IPS-NIHi7 (cell line): ENCODE results near the gene SNAPIN.

ENCODE experiments used
- DNase-seq: peaks from one replicate; pipeline ENCODE4 v3.0.0; 2012; ENCODE audit warnings: mixed read lengths; ENCODE audit errors: extremely low spot score

SNAPIN gene

GRCh38 chr1:153678519-153679336, 20.2 kb downstream of the SNAPIN start, which contains the start of gene NPR1:
NPR1 (plus strand) TSS chr1:153678688; CDS start chr1:153679109, 421 bp downstream.
- DNase-seq, result peak; percentile 74

- no peak for DNase-seq
Observed at GRCh38 chr1:153679337-153680119, 21.0 kb downstream of the SNAPIN start.

- peak; percentile 63 for DNase-seq
Observed at GRCh38 chr1:153680120-153680403, 21.6 kb downstream of the SNAPIN start.

GRCh38 chr1:153682730-153683129, 24.2 kb downstream of the SNAPIN start:
- no peak for DNase-seq

- DNase-seq, result no peak
Observed at GRCh38 chr1:153683854-153684253, 25.4 kb downstream of the SNAPIN start.

- no peak for DNase-seq
Observed at GRCh38 chr1:153684892-153685291, 26.4 kb downstream of the SNAPIN start.

- DNase-seq, result no peak
Observed at GRCh38 chr1:153685544-153686340, 27.2 kb downstream of the SNAPIN start.

GRCh38 chr1:153687346-153688125, 29.0 kb downstream of the SNAPIN start:
- DNase-seq, result no peak

GRCh38 chr1:153688276-153688675, 29.8 kb downstream of the SNAPIN start:
- DNase-seq, result no peak

- DNase-seq, result no peak
Observed at GRCh38 chr1:153688736-153689328, 30.3 kb downstream of the SNAPIN start.

GRCh38 chr1:153693466-153693865, 35.0 kb downstream of the SNAPIN start:
- no peak for DNase-seq

- no peak for DNase-seq
Observed at GRCh38 chr1:153696741-153697140, 38.2 kb downstream of the SNAPIN start.

GRCh38 chr1:153697191-153698019, 38.9 kb downstream of the SNAPIN start:
- DNase-seq, result peak; percentile 83

- peak; percentile 61 for DNase-seq
Observed at GRCh38 chr1:153698020-153698922, 39.8 kb downstream of the SNAPIN start.

GRCh38 chr1:153698923-153699714, 40.6 kb downstream of the SNAPIN start:
- DNase-seq, result no peak

- DNase-seq, result no peak
Observed at GRCh38 chr1:153699768-153700167, 41.3 kb downstream of the SNAPIN start.

- no peak for DNase-seq
Observed at GRCh38 chr1:153705484-153705883, 47.0 kb downstream of the SNAPIN start.

- DNase-seq, result no peak
Observed at GRCh38 chr1:153711026-153711425, 52.5 kb downstream of the SNAPIN start.
